Smooth muscle cell (in vitro differentiated cells): ENCODE measurements around the gene ROBO1. TPM values are rescaled to one million over a fixed set of nuclear protein-coding genes. Genes with fewer than 3 reads are reported as not detected.

Experiments used
- DNase-seq: peaks from one replicate; lab custom pipeline; 2025; ENCODE audit not compliant: unreplicated experiment; lab: John Stamatoyannopoulos, UW
- H2AFZ ChIP-seq: fragments of 200-600 bp; sonication (generic); 2 replicates; pipeline ENCODE4 v1.6.0; 2016; ENCODE audit warnings: antibody characterized with exemption, low read depth, mild to moderate bottlenecking
- H3F3A ChIP-seq: fragments of 200-600 bp; sonication (generic); 2 replicates; pipeline ENCODE4 v1.6.0; 2017; ENCODE audit warnings: antibody characterized with exemption, low read depth
- H3K27ac ChIP-seq: fragments of 200-600 bp; sonication (generic); 2 replicates; pipeline ENCODE4 v1.5.1; 2016; ENCODE audit warnings: low read depth, mild to moderate bottlenecking
- H3K27me3 ChIP-seq: fragments of 200-600 bp; sonication (generic); 2 replicates; pipeline ENCODE4 v1.6.1; 2016; ENCODE audit warnings: low read depth, mild to moderate bottlenecking
- H3K36me3 ChIP-seq: fragments of 200-600 bp; sonication (generic); 2 replicates; pipeline ENCODE4 v1.5.1; 2016; ENCODE audit warnings: low read depth
- H3K4me1 ChIP-seq: fragments of 200-600 bp; sonication (generic); 2 replicates; pipeline ENCODE4 v1.5.1; 2016; ENCODE audit warnings: low read depth
- H3K4me2 ChIP-seq: fragments of 200-600 bp; sonication (generic); 2 replicates; pipeline ENCODE4 v1.6.0; 2016; ENCODE audit warnings: mild to moderate bottlenecking
- H3K4me3 ChIP-seq: fragments of 200-600 bp; sonication (generic); 2 replicates; pipeline ENCODE4 v1.5.1; 2016; ENCODE audit warnings: mild to moderate bottlenecking
- H3K79me2 ChIP-seq: fragments of 200-600 bp; sonication (generic); 2 replicates; pipeline ENCODE4 v1.6.0; 2016; ENCODE audit warnings: low read depth, mild to moderate bottlenecking
- H3K9ac ChIP-seq: fragments of 200-600 bp; sonication (generic); 2 replicates; pipeline ENCODE4 v1.6.0; 2016; ENCODE audit warnings: low read depth
- H3K9me3 ChIP-seq: fragments of 200-600 bp; sonication (generic); replicated peaks from 2 replicates; pipeline ENCODE4 v1.5.1; 2016; ENCODE audit warnings: low read depth
- H4K20me1 ChIP-seq: fragments of 200-600 bp; sonication (generic); 2 replicates; pipeline ENCODE4 v1.6.0; 2016; ENCODE audit warnings: low read depth
- WGBS: methylation state at CpG from one replicate; pipeline ENCODE4 v1.1.7; 2016; ENCODE audit warnings: low lambda C conversion rate; 5-methylcytosine and 5-hydroxymethylcytosine counted together
- polyA plus RNA-seq: library from polyadenylated mRNA; unstranded; fragments of >200 nt; fragmentation: Nextera tagmentation; extraction: Ambion mirVana; gene quantifications from 2 replicates; pipeline ENCODE4 v1.2.1, GENCODE V29; 2016
- total RNA-seq: library from RNA; depleted of rRNA; stranded (reverse); fragments of >200 nt; gene quantifications from 2 replicates; pipeline ENCODE4 v1.2.3, GENCODE V29; 2014
- TF ChIP-seq, protein P1 (sequence below): fragments of 200-600 bp; sonication (generic); IDR thresholded peaks from 2 replicates; pipeline ENCODE4 v1.5.1; 2017; ENCODE audit warnings: borderline replicate concordance, mild to moderate bottlenecking, antibody characterized with exemption; ENCODE audit not compliant: insufficient read depth, poor library complexity, severe bottlenecking

ROBO1 gene
- total and polyA plus RNA-seq, 2 experiments from 2014 or later: 30.5 to 79.5 TPM

DNA sequence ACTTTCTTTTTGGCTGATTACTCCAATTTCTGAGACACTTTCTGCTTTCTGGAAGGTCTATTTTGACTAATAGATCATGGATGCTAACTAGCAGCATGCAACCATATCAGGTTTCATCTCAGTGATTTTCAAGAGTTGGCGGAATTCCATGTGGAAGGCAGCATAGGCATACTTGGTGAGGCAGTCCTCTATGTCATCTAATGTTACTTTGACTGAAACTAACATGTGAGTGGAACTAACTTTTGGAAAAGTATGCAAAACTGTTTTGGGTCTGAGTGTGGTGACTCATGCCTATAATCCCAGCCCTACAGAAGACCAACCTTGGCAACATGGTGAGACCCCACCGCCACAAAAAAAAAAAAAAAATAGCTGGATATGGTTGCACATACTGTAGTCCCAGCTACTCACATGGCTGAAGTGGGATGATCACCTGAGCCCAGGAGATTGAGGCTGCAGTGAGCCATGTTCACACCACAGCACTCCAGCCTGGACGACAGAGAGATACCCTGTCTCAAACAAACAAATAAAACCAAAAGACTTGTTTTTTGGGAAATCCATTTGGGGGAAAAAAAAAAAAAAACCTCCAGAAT, 1033.7 kb downstream of the ROBO1 start:
- Histone ChIP-seq H2AFZ (no peak overlapping the region), H3K36me3 (no peaks in the 10 kb centered on the region), H3K27ac (no peak overlapping the region), H3K4me1 (peaks cover 24% of the 10 kb centered on the region), H3K4me3 (no peak overlapping the region), H3K4me2 (no peak overlapping the region), H3F3A (no peaks in the 10 kb centered on the region), H3K9me3 (no peaks in the 10 kb centered on the region), H4K20me1 (peaks cover 2% of the 10 kb centered on the region), H3K27me3 (no peaks in the 10 kb centered on the region), H3K9ac (no peak overlapping the region), H3K79me2 (peaks cover 4% of the 10 kb centered on the region)
- TF ChIP-seq, protein P1, sequence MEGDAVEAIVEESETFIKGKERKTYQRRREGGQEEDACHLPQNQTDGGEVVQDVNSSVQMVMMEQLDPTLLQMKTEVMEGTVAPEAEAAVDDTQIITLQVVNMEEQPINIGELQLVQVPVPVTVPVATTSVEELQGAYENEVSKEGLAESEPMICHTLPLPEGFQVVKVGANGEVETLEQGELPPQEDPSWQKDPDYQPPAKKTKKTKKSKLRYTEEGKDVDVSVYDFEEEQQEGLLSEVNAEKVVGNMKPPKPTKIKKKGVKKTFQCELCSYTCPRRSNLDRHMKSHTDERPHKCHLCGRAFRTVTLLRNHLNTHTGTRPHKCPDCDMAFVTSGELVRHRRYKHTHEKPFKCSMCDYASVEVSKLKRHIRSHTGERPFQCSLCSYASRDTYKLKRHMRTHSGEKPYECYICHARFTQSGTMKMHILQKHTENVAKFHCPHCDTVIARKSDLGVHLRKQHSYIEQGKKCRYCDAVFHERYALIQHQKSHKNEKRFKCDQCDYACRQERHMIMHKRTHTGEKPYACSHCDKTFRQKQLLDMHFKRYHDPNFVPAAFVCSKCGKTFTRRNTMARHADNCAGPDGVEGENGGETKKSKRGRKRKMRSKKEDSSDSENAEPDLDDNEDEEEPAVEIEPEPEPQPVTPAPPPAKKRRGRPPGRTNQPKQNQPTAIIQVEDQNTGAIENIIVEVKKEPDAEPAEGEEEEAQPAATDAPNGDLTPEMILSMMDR: no peak
- WGBS: 96% methylated on average over 3 of the region's 3 CpGs
- no peak for DNase-seq

DNA sequence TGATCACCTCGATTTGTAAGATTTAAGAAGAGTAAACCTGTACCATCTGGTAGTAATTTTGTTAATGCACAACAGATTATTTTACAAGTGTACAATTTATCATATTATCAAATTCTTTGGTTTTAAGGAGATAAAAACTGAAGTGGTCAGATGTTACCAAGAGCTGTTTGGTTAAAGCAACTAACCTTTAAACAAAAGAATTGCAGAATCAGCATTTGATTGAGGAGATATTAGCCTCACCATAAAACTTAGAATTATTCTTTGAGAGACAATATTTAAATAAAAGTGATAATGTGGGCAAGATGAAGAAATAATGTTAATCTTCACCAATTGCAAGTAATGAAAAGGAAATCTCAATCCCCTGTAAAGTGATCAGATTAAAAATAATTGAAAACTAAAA, 1034.9 kb downstream of the ROBO1 start:
- TF ChIP-seq, protein P1: no peak
- Histone ChIP-seq H3K36me3 (no peaks in the 10 kb centered on the region), H2AFZ (no peak overlapping the region), H3K9me3 (no peaks in the 10 kb centered on the region), H3K4me2 (no peak overlapping the region), H3K9ac (no peak overlapping the region), H3F3A (no peaks in the 10 kb centered on the region), H3K4me1 (peaks cover 15% of the 10 kb centered on the region), H4K20me1 (peaks cover 2% of the 10 kb centered on the region), H3K27me3 (no peaks in the 10 kb centered on the region), H3K79me2 (no peaks in the 10 kb centered on the region), H3K4me3 (no peak overlapping the region), H3K27ac (no peak overlapping the region)
- 85% methylated on average over 1 of the region's 1 CpG for WGBS
- no peak for DNase-seq

DNA sequence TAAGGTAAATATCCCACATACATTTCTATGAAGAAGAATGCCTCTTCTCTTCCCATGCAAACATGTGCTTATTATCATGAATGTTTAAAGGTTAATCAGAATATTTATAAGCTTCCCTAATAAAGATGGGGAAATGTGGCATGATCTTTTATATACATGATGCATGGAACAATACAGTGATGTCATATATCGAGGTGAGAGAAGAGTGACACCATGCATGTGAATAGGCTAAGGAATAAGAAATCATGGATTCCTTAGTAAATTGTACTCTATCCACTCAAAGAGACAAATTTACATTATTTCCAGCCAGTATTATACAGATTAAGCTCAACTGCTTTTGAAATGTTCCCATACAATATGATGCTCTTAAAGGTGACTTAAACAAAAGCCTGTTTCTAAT, 1035.3 kb downstream of the ROBO1 start:
- Histone ChIP-seq H3K4me1 (peaks cover 11% of the 10 kb centered on the region), H3K4me2 (no peak overlapping the region), H3K4me3 (no peak overlapping the region), H3K36me3 (no peaks in the 10 kb centered on the region), H3K27me3 (no peaks in the 10 kb centered on the region), H3K9me3 (no peaks in the 10 kb centered on the region), H3K79me2 (no peaks in the 10 kb centered on the region), H3K27ac (no peak overlapping the region), H4K20me1 (peaks cover 2% of the 10 kb centered on the region), H3K9ac (no peak overlapping the region), H2AFZ (no peak overlapping the region), H3F3A (no peaks in the 10 kb centered on the region)
- WGBS: 94% methylated on average over 1 of the region's 1 CpG
- no peak for DNase-seq
- TF ChIP-seq, protein P1: no peak

DNA sequence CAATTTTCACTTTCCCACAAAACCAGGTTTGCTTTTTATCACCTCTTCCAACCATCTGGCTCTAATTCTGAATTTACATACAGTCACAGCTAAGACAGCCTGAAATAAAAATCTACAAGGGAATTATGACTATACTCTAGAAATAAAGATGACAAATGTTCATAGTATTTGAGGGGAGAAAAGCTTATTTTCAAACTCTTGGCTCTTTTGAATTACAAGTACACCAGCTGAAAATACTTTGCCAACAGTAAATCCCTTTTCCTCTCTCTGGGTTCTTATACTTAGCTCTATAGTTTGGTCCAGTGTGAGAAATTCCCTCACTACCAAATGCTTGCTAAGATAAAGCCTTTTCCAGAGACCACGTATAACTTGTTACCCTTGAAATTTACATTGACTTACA, 1037.9 kb downstream of the ROBO1 start:
- peaks cover 2% of the 10 kb centered on the region for H4K20me1 ChIP-seq
- H3F3A ChIP-seq: no peaks in the 10 kb centered on the region
- H3K4me1 ChIP-seq: peaks cover 26% of the 10 kb centered on the region
- TF ChIP-seq, protein P1: no peak
- H3K79me2 ChIP-seq: no peaks in the 10 kb centered on the region
- whole genome bisulfite sequencing: no CpG with 5 or more reads among the region's 1 CpG
- H3K4me2 ChIP-seq: no peak overlapping the region
- no peaks in the 10 kb centered on the region for H3K27me3 ChIP-seq
- no peaks in the 10 kb centered on the region for H3K36me3 ChIP-seq
- H3K27ac ChIP-seq: no peak overlapping the region
- no peak for DNase-seq
- H3K9me3 ChIP-seq: no peaks in the 10 kb centered on the region
- no peak overlapping the region for H2AFZ ChIP-seq
- H3K9ac ChIP-seq: no peak overlapping the region
- no peak overlapping the region for H3K4me3 ChIP-seq
